Measurements from ENCODE around the gene NAPA.

DNA sequence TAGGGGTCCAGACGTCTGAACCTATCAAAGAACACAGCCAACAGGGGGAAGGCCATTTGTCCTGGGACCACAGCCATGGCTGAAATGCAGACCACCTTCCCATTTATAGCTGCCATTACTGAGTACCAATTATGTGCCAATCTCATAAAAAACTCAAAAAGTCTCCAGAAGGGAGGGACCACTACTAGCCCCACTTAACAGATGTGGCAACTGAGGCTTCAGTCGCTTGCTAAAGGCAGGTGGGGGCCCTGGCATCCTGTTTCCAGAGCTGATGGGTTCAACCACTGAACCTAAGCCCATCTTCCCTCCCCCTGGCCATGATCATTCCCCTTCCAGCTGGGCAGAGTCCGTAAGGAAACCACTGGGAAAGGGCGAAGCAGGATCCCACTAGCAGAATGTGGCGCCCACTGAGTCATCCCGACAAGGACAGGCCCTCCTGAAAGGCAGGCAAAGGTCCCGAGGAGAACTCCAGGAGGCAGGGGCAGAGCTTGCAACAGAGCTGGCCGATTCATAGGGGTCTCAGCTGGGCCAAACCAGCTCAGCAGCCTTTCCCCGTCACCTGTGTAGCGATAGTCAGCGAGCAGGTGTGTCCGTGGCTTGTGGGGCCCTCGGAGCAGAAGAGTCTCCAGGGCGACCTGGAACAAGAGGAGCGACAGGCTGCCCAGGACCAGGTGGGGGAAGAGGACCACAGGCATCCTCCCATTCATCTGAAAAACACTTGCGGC lies 14.3 kb upstream of the NAPA start:
- TF ChIP-seq EZH2 (IDR thresholded peaks at IDR 0.05; ENCODE audit: borderline replicate concordance, low read length), result no peak
- TF ChIP-seq, protein P1, sequence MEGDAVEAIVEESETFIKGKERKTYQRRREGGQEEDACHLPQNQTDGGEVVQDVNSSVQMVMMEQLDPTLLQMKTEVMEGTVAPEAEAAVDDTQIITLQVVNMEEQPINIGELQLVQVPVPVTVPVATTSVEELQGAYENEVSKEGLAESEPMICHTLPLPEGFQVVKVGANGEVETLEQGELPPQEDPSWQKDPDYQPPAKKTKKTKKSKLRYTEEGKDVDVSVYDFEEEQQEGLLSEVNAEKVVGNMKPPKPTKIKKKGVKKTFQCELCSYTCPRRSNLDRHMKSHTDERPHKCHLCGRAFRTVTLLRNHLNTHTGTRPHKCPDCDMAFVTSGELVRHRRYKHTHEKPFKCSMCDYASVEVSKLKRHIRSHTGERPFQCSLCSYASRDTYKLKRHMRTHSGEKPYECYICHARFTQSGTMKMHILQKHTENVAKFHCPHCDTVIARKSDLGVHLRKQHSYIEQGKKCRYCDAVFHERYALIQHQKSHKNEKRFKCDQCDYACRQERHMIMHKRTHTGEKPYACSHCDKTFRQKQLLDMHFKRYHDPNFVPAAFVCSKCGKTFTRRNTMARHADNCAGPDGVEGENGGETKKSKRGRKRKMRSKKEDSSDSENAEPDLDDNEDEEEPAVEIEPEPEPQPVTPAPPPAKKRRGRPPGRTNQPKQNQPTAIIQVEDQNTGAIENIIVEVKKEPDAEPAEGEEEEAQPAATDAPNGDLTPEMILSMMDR (IDR thresholded peaks at IDR 0.05; ENCODE audit: low read length), result no peak
